ENCODE data around the gene GRIK4.

- TF ChIP-seq, protein P1, sequence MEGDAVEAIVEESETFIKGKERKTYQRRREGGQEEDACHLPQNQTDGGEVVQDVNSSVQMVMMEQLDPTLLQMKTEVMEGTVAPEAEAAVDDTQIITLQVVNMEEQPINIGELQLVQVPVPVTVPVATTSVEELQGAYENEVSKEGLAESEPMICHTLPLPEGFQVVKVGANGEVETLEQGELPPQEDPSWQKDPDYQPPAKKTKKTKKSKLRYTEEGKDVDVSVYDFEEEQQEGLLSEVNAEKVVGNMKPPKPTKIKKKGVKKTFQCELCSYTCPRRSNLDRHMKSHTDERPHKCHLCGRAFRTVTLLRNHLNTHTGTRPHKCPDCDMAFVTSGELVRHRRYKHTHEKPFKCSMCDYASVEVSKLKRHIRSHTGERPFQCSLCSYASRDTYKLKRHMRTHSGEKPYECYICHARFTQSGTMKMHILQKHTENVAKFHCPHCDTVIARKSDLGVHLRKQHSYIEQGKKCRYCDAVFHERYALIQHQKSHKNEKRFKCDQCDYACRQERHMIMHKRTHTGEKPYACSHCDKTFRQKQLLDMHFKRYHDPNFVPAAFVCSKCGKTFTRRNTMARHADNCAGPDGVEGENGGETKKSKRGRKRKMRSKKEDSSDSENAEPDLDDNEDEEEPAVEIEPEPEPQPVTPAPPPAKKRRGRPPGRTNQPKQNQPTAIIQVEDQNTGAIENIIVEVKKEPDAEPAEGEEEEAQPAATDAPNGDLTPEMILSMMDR (conservative IDR thresholded peaks at IDR 0.05; ENCODE audit: low read length), result no peak
- no peak for TF ChIP-seq EZH2phosphoT487 (IDR thresholded peaks at IDR 0.05; ENCODE audit: borderline replicate concordance, low read depth, low read length)
Observed at GRCh38 chr11:120709808-120710207, 198.3 kb downstream of the GRIK4 start.

Data from OCI-LY7 (cell line).